HCT116 (cell line): ENCODE results near the gene ZBTB42. TPM values are rescaled to one million over a fixed set of nuclear protein-coding genes. Genes with fewer than 3 reads are reported as not detected.

ENCODE experiments used
- ATAC-seq: fragments of 200-7000 bp; cut with Tn5 transposase; 2 replicates; pipeline ENCODE4 v1.9.1; 2020; ENCODE audit warnings: mild to moderate bottlenecking, moderate library complexity
- BruUV-seq: library from RNA; stranded (reverse); fragments of 400-500 nt; replicated peaks from 2 replicates; lab custom pipeline; 2021; lab: Mats Ljungman, UMichigan
- CTCF ChIA-PET: fragments of 300-600 bp; sonication (Branson Sonifier 250); formaldehyde crosslinking; loops from one replicate; lab custom pipeline; 2021; ENCODE audit warnings: antibody characterized with exemption; lab: Charles Lee
- POLR2A ChIA-PET: fragments of 300-600, 350-600 bp; sonication (Branson Sonifier 250); formaldehyde crosslinking; loops from one replicate; lab custom pipeline; 2021; ENCODE audit warnings: antibody characterized with exemption; lab: Charles Lee
- RAD21 ChIA-PET, 2 experiments: fragments of 300-600 bp; sonication (Branson Sonifier 250); formaldehyde crosslinking; loops; one replicate each; lab custom pipeline; 2023; ENCODE audit warnings: low total read pairs in 2 of 2; ENCODE audit not compliant: uncharacterized antibody in 2 of 2, unreplicated experiment in 2 of 2, low non-redundant PET in 1 of 2; lab: Charles Lee
- DNase-seq: peaks from one replicate; pipeline ENCODE4 v3.0.0-alpha.2; 2010; ENCODE audit warnings: low read depth, low spot score
- H2AFZ ChIP-seq: fragments of 200-600 bp; shearing (Covaris generic), sonication (generic); 2 replicates; pipeline ENCODE4 v1.6.1; 2017; ENCODE audit warnings: low read depth, mixed run types, mixed read lengths, antibody characterized with exemption, low read length; ENCODE audit not compliant: poor library complexity, severe bottlenecking
- H3K27ac ChIP-seq: 2 replicates; pipeline ENCODE4 v1.5.1; 2012; ENCODE audit warnings: low read depth, low read length
- H3K27me3 ChIP-seq: fragments of 200-600 bp; sonication (generic); 2 replicates; pipeline ENCODE4 v1.6.1; 2016; ENCODE audit warnings: mixed run types, low read length, mixed read lengths; ENCODE audit not compliant: insufficient read depth
- H3K36me3 ChIP-seq, 2 experiments: fragments of 200-500 bp in 1 of 2; fragments of 200-600 bp in 1 of 2; sonication (Bioruptor generic) in 1 of 2; sonication (generic) in 1 of 2; 2 replicates each; pipeline versions ENCODE4 v1.5.1 to v1.6.1; 2014 to 2016; ENCODE audit warnings: low read length in 2 of 2, inconsistent platforms in 1 of 2, mixed read lengths in 1 of 2, mixed run types in 1 of 2; ENCODE audit not compliant: insufficient read depth in 2 of 2, control insufficient read depth in 1 of 2
- H3K4me1 ChIP-seq, 2 experiments: fragments of 200-600 bp in 1 of 2; sonication (generic) in 1 of 2; 2 replicates each; pipeline versions ENCODE4 v1.5.1 to v1.6.1; 2012 to 2017; ENCODE audit warnings: low read length in 2 of 2, inconsistent platforms in 1 of 2, mild to moderate bottlenecking in 1 of 2, mixed read lengths in 1 of 2, mixed run types in 1 of 2, moderate library complexity in 1 of 2; ENCODE audit not compliant: insufficient read depth in 2 of 2, control insufficient read depth in 1 of 2
- H3K4me2 ChIP-seq: fragments of 200-600 bp; sonication (generic); 2 replicates; pipeline ENCODE4 v1.6.1; 2017; ENCODE audit warnings: mixed run types, low read length, mixed read lengths
- H3K4me3 ChIP-seq, 2 experiments: fragments of 200-600 bp in 1 of 2; sonication (generic) in 1 of 2; replicated peaks in 1 of 2; 2 replicates each; pipeline ENCODE4 v1.5.1; 2011 to 2016; ENCODE audit warnings: low read length in 2 of 2, control low read depth in 1 of 2, low read depth in 1 of 2, mild to moderate bottlenecking in 1 of 2, mixed read lengths in 1 of 2, mixed run types in 1 of 2
- H3K79me2 ChIP-seq: fragments of 200-600 bp; sonication (generic); 2 replicates; pipeline ENCODE4 v1.6.1; 2017; ENCODE audit warnings: mild to moderate bottlenecking, mixed run types, low read length, moderate library complexity, mixed read lengths; ENCODE audit not compliant: insufficient read depth
- H3K9ac ChIP-seq: fragments of 200-600 bp; sonication (generic); 2 replicates; pipeline ENCODE4 v1.6.1; 2016; ENCODE audit warnings: low read length, mixed read lengths
- H3K9me2 ChIP-seq: fragments of 200-600 bp; sonication (generic), shearing (Covaris generic); 2 replicates; pipeline ENCODE4 v1.6.1; 2017; ENCODE audit warnings: mixed run types, mild to moderate bottlenecking, moderate library complexity; ENCODE audit not compliant: insufficient read depth
- H3K9me3 ChIP-seq, 2 experiments: fragments of 200-500 bp in 1 of 2; fragments of 200-600 bp in 1 of 2; sonication (Bioruptor generic) in 1 of 2; sonication (generic) in 1 of 2; 2 replicates each; pipeline ENCODE4 v1.6.1; 2014 to 2017; ENCODE audit warnings: low read length in 2 of 2, mixed read lengths in 2 of 2, inconsistent platforms in 1 of 2, low read depth in 1 of 2, mild to moderate bottlenecking in 1 of 2, mixed run types in 1 of 2, moderate library complexity in 1 of 2; ENCODE audit not compliant: control insufficient read depth in 1 of 2, insufficient read depth in 1 of 2
- H4K20me1 ChIP-seq: fragments of 200-600 bp; sonication (generic), shearing (Covaris generic); 2 replicates; pipeline ENCODE4 v1.6.1; 2017; ENCODE audit warnings: mixed run types, mild to moderate bottlenecking, moderate library complexity; ENCODE audit not compliant: insufficient read depth
- CBX3 ChIP-seq: IDR thresholded peaks from 2 replicates; pipeline ENCODE4 v1.6.1; 2012; ENCODE audit warnings: low read depth
- CTCF ChIP-seq, 3 experiments: fragments of 200-600 bp in 1 of 3; sonication (generic) in 1 of 3; IDR thresholded peaks in 2 of 3; conservative IDR thresholded peaks in 1 of 3; 2 replicates each; pipeline ENCODE4 v1.5.1; 2012 to 2017; ENCODE audit warnings: low read depth in 2 of 3, low read length in 2 of 3, antibody characterized with exemption in 1 of 3, borderline replicate concordance in 1 of 3, control low read depth in 1 of 3, mild to moderate bottlenecking in 1 of 3, mixed read lengths in 1 of 3, mixed run types in 1 of 3, moderate library complexity in 1 of 3; ENCODE audit not compliant: insufficient read depth in 1 of 3
- EGR1 ChIP-seq: IDR thresholded peaks from 2 replicates; pipeline ENCODE4 v1.6.1; 2012; ENCODE audit warnings: low read depth
- EZH2 ChIP-seq: fragments of 200-600 bp; sonication (generic); IDR thresholded peaks from 2 replicates; pipeline ENCODE4 v1.6.1; 2017; ENCODE audit warnings: antibody characterized with exemption, mixed run types
- EZH2phosphoT487 ChIP-seq: fragments of 200-600 bp; IDR thresholded peaks from 2 replicates; pipeline ENCODE4 v1.6.1; 2018; ENCODE audit warnings: antibody characterized with exemption, borderline replicate concordance
- FOSL1 ChIP-seq: IDR thresholded peaks from 2 replicates; pipeline ENCODE4 v1.6.1; 2012; ENCODE audit warnings: low read depth
- JUND ChIP-seq: IDR thresholded peaks from 2 replicates; pipeline ENCODE4 v1.6.1; 2012
- POLR2A ChIP-seq: IDR thresholded peaks from 2 replicates; pipeline ENCODE4 v1.7.0; 2011; ENCODE audit warnings: borderline replicate concordance; ENCODE audit not compliant: insufficient read depth, insufficient read length; ENCODE audit errors: extremely low read depth
- POLR2AphosphoS5 ChIP-seq: IDR thresholded peaks from 2 replicates; pipeline ENCODE4 v1.6.1; 2011; ENCODE audit warnings: mild to moderate bottlenecking, low read depth, low read length, moderate library complexity
- SIN3A ChIP-seq: IDR thresholded peaks from 2 replicates; pipeline ENCODE4 v1.6.1; 2012; ENCODE audit warnings: low read depth
- SP1 ChIP-seq: IDR thresholded peaks from 2 replicates; pipeline ENCODE4 v1.6.1; 2012; ENCODE audit warnings: low read depth
- SRF ChIP-seq: IDR thresholded peaks from 2 replicates; pipeline ENCODE4 v1.6.1; 2012; ENCODE audit warnings: low read depth
- TCF7L2 ChIP-seq: IDR thresholded peaks from 2 replicates; pipeline ENCODE4 v1.7.0; 2011; ENCODE audit warnings: borderline replicate concordance, inconsistent platforms; ENCODE audit not compliant: insufficient read depth, insufficient read length; ENCODE audit errors: extremely low read depth
- YY1 ChIP-seq: IDR thresholded peaks from 2 replicates; pipeline ENCODE4 v1.6.1; 2011; ENCODE audit warnings: low read length, low read depth, moderate library complexity, mild to moderate bottlenecking; ENCODE audit not compliant: insufficient replicate concordance; ENCODE audit errors: extremely low read depth
- ZFX ChIP-seq: fragments of 450-650 bp; IDR thresholded peaks from 2 replicates; pipeline ENCODE4 v1.6.1; 2017
- ZNF274 ChIP-seq: fragments of 200-500 bp; sonication (Bioruptor generic); IDR thresholded peaks from 2 replicates; pipeline ENCODE4 v1.6.1; 2014; ENCODE audit warnings: mild to moderate bottlenecking, low read depth, low read length, inconsistent platforms
- intact Hi-C: fragments of 100-400 bp; cut with micrococcal nuclease; formaldehyde crosslinking; loops from 2 replicates; pipeline ENCODE4 v1.10.0; 2022
- total RNA-seq: library from RNA; stranded (reverse); gene quantifications from one replicate; pipeline ENCODE4 v1.2.1, GENCODE V29; 2021; ENCODE audit not compliant: unreplicated experiment
- TF ChIP-seq, protein P1 (sequence below): IDR thresholded peaks from 2 replicates; pipeline ENCODE4 v1.6.1; 2011; ENCODE audit warnings: mild to moderate bottlenecking, low read length, moderate library complexity; ENCODE audit not compliant: insufficient replicate concordance; ENCODE audit errors: extremely low read depth

Gene ZBTB42
- total RNA-seq, 1 experiment from 2014 or later = 4.4 TPM

DNA sequence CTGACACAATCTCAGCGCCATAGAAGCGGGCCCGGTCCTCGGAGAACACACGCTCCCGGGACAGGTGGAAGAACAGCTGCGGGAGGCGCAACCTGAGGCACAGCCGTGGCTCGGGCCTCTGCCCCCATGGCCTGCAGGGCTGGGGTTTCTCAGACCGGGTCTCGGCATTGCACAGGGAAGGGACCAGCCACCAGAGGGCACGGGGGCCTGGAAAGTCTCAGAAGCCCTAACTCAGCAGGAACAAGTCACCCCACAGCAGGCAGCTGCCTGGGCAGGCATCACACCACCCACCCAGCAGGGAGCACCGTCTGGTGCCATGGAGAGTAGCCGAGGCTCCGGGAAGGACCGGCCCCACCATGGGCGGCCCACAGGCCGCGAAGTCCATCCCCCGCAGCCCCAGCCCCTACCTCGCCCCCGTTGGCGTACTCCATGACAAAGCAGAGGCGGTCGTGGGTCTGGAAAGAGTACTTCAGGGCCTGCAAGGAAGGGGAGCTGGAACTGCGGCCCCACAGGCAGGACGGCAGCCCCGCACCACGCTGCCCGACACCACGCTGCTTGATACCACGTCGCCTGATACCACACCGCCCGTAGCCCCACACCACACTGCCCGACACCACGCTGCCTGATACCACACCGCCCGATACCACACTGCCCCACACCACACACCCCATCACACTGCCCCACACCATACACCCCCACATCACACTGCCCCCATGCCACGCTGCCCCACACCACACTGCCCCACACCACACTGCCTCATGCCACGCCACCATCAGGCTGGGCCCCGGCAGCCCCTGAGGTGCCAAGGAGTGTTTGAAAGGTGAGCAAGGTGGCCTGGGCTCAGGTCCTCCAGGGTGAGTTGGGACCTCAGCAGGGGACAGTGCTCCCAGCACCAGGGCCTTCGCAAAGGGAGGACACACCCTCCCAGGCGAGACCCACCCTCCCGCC, 27.1 kb upstream of the ZBTB42 start:
- ATAC-seq (no peak), DNase-seq (no peak)
- H2AFZ ChIP-seq = no peak overlapping the region
- CTCF ChIA-PET = no interaction called here
- BruUV-seq = no TSS peak
- intact Hi-C loops = no loop called here
- no peaks in the 10 kb centered on the region for H4K20me1 ChIP-seq
- H3K4me3 ChIP-seq = no peak overlapping the region
- H3K9me2 ChIP-seq = no peaks in the 10 kb centered on the region
- H3K9me3 ChIP-seq = peaks cover 0 to 11% of the 10 kb centered on the region in 2 experiments; a peak in 2 of 4 replicates
- no peaks in the 10 kb centered on the region for H3K27me3 ChIP-seq
- POLR2A ChIA-PET = no interaction called here
- no peak overlapping the region for H3K9ac ChIP-seq
- peaks cover 2 to 43% of the 10 kb centered on the region in 2 experiments; a peak in 3 of 4 replicates for H3K36me3 ChIP-seq
- no peak for TF ChIP-seq EGR1
- no peak for TF ChIP-seq SP1
- TF ChIP-seq EZH2phosphoT487 = no peak
- no peak for TF ChIP-seq CBX3
- TF ChIP-seq EZH2 = no peak
- TF ChIP-seq ZFX = no peak
- TF ChIP-seq POLR2A = no peak
- no peak for TF ChIP-seq SRF
- TF ChIP-seq YY1 = no peak
- TF ChIP-seq FOSL1 = no peak
- TF ChIP-seq, protein P1, sequence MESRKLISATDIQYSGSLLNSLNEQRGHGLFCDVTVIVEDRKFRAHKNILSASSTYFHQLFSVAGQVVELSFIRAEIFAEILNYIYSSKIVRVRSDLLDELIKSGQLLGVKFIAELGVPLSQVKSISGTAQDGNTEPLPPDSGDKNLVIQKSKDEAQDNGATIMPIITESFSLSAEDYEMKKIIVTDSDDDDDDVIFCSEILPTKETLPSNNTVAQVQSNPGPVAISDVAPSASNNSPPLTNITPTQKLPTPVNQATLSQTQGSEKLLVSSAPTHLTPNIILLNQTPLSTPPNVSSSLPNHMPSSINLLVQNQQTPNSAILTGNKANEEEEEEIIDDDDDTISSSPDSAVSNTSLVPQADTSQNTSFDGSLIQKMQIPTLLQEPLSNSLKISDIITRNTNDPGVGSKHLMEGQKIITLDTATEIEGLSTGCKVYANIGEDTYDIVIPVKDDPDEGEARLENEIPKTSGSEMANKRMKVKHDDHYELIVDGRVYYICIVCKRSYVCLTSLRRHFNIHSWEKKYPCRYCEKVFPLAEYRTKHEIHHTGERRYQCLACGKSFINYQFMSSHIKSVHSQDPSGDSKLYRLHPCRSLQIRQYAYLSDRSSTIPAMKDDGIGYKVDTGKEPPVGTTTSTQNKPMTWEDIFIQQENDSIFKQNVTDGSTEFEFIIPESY = no peak
- no peak for TF ChIP-seq TCF7L2
- no peak for TF ChIP-seq POLR2AphosphoS5
- TF ChIP-seq JUND = no peak
- TF ChIP-seq ZNF274 = no peak
- no peak for TF ChIP-seq SIN3A
- no peak for TF ChIP-seq CTCF (IDR thresholded peaks at IDR 0.05 in 2 of 3, conservative IDR thresholded peaks at IDR 0.05 in 1 of 3; ENCODE audit: borderline replicate concordance in 1 of 3, insufficient read depth in 1 of 3, low read depth in 2 of 3, low read length in 2 of 3)
- H3K79me2 ChIP-seq = no peaks in the 10 kb centered on the region
- H3K27ac ChIP-seq = no peak overlapping the region
- no peak overlapping the region for H3K4me2 ChIP-seq
- H3K4me1 ChIP-seq = peaks cover 3% of the 10 kb centered on the region in 2 experiments; a peak in 3 of 4 replicates
- RAD21 ChIA-PET = no interaction called here
